Endothelial cell of umbilical vein (primary cell): ENCODE results near the gene KRT33B.

Experiments
- EZH2 ChIP-seq: IDR thresholded peaks from 2 replicates; pipeline ENCODE4 v1.6.1; 2012; ENCODE audit warnings: borderline replicate concordance, low read depth, mild to moderate bottlenecking, moderate library complexity, low read length, inconsistent platforms; ENCODE audit not compliant: severe bottlenecking
- FOS ChIP-seq: IDR thresholded peaks from 2 replicates; pipeline ENCODE4 v1.6.1; 2011; ENCODE audit warnings: mild to moderate bottlenecking, low read length, moderate library complexity, borderline replicate concordance; ENCODE audit not compliant: insufficient read depth
- JUN ChIP-seq: IDR thresholded peaks from 2 replicates; pipeline ENCODE4 v1.6.1; 2011; ENCODE audit warnings: borderline replicate concordance, low read depth; ENCODE audit not compliant: insufficient read length, insufficient read depth
- POLR2AphosphoS5 ChIP-seq: IDR thresholded peaks from 2 replicates; pipeline ENCODE4 v1.6.1; 2012; ENCODE audit warnings: low read depth, mild to moderate bottlenecking, control low read depth, low read length, moderate library complexity; ENCODE audit not compliant: insufficient read depth
- TF ChIP-seq, protein P1 (sequence below), 2 donors: IDR thresholded peaks; 1 replicate in 1 of 2; 2 replicates in 1 of 2; pipeline ENCODE4 v1.5.1; 2011; ENCODE audit warnings: low read length in 2 of 2, mild to moderate bottlenecking in 2 of 2, moderate library complexity in 2 of 2, control low read depth in 1 of 2, inconsistent platforms in 1 of 2, low read depth in 1 of 2; ENCODE audit not compliant: insufficient read depth in 1 of 2; ENCODE audit errors: extremely low read depth in 1 of 2
- TF ChIP-seq, protein P2 (sequence below): IDR thresholded peaks from 2 replicates; pipeline ENCODE4 v1.6.1; 2011; ENCODE audit not compliant: insufficient read depth, insufficient read length

DNA sequence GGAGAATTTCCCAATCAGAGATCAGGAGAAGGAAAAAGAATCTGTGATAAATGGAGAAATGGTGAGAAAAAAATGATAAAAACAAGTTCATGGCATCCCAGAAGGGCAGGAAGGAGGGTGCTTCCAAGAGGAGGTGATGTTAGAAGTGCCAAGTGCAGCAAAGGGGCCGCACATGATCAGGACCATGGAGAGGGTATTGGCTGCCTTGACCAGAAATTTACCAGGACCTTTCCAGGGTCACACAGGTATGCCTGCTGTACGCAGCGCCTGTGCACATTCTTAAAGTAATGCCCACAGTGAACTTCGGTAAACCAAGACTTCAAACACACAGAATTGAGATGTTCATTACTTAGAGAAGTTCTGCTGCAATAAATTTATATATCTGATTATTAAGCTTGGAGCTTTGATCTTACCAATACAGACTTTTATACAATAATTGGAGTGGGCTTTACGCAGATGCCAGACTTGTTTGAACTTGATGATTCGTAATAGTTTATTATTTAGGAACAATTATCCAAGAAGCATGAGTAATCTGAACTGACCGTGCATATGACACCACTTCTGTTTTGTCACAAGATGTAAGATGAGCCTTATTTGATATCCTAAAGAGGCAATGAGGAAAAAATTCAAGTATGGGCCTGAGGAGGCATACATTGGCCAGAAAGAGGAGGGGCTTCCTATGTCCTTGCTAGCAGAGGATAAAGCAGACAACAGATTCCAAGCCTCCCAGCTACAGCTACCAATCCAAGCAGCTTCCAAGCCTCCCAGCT, 16.8 kb downstream of the KRT33B start:
- TF ChIP-seq JUN (no peak), EZH2 (no peak), POLR2AphosphoS5 (no peak), FOS (no peak)
- TF ChIP-seq, protein P1, sequence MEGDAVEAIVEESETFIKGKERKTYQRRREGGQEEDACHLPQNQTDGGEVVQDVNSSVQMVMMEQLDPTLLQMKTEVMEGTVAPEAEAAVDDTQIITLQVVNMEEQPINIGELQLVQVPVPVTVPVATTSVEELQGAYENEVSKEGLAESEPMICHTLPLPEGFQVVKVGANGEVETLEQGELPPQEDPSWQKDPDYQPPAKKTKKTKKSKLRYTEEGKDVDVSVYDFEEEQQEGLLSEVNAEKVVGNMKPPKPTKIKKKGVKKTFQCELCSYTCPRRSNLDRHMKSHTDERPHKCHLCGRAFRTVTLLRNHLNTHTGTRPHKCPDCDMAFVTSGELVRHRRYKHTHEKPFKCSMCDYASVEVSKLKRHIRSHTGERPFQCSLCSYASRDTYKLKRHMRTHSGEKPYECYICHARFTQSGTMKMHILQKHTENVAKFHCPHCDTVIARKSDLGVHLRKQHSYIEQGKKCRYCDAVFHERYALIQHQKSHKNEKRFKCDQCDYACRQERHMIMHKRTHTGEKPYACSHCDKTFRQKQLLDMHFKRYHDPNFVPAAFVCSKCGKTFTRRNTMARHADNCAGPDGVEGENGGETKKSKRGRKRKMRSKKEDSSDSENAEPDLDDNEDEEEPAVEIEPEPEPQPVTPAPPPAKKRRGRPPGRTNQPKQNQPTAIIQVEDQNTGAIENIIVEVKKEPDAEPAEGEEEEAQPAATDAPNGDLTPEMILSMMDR (IDR thresholded peaks at IDR 0.05; ENCODE audit: extremely low read depth in 1 of 2, insufficient read depth in 1 of 2, low read depth in 1 of 2, low read length in 2 of 2): no peak
- TF ChIP-seq, protein P2, sequence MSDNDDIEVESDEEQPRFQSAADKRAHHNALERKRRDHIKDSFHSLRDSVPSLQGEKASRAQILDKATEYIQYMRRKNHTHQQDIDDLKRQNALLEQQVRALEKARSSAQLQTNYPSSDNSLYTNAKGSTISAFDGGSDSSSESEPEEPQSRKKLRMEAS: no peak
